Embryonic facial prominence (tissue), 1 donor: Measurements from ENCODE around the gene CCL24.
"Not testable (repeated sequence)": the region's sequence is repeated elsewhere in the genome, so short reads cannot be mapped to it uniquely, and the experiment has no call there.

Experiments
- DNase-seq: peaks from one replicate; pipeline ENCODE4 v3.0.0-alpha.2; 2016; ENCODE audit errors: extremely low spot score

Gene CCL24

GRCh38 chr7:75819711-75820110 lies 6.1 kb upstream of the CCL24 start:
- DNase-seq, result no peak

- DNase-seq, result no peak
Measured at GRCh38 chr7:75818472-75818871, 4.9 kb upstream of the CCL24 start.

GRCh38 chr7:75817116-75817515 lies 3.5 kb upstream of the CCL24 start:
- DNase-seq, result no peak

DNA sequence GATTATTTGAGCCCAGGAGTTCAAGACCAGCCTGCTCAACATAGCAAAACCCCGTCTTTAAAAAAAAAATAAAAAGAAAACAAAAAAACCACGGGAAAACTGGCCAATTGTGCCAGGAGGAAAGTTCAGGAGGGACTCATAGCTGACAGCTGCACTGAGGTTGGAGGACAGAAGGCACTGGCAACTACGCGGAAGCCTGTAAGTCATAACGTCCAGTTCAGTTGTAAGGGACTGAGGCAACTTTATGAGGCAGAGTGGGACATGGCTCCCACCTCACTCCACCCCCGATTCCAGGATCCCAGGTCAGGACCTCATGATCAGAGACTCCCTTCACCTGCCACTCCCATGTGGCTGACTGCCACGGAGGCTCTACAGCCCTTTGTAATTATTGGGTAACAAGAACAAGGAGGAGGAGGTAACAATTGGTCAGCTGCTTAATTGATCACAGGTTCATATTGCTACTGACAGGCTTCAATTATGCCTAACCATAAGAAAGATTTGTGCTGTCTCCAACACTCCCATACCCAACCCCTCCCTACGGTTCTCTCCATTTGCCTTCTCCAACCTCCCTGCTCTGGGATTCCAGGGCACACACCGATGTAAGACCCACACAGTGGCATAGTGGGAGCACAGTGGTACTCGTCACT lies 1.9 kb upstream of the CCL24 start:
- DNase-seq, result no peak

- no peak for DNase-seq
Measured at GRCh38 chr7:75814407-75814947, 871 bp upstream of the CCL24 start.

DNA sequence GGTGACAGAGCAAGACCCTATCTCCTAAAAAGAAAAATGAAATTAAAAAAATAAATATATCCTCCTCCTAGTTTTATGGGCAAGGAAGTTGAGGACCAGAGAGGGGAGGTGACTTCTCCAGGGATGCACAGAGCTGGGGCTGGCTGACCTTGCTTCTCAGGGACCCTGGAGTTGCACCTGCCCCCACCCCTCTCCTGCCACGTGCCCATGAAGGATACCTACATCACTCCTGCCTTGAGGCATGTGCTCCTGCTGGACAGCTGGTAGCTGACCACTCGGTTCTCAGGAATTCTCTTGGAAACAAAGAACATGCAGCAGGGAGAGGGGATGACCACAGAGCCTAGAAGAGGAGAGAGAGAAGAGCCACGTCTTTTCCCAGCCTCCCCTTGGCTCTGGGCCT lies 522 bp downstream of the CCL24 start:
- no peak for DNase-seq

DNA sequence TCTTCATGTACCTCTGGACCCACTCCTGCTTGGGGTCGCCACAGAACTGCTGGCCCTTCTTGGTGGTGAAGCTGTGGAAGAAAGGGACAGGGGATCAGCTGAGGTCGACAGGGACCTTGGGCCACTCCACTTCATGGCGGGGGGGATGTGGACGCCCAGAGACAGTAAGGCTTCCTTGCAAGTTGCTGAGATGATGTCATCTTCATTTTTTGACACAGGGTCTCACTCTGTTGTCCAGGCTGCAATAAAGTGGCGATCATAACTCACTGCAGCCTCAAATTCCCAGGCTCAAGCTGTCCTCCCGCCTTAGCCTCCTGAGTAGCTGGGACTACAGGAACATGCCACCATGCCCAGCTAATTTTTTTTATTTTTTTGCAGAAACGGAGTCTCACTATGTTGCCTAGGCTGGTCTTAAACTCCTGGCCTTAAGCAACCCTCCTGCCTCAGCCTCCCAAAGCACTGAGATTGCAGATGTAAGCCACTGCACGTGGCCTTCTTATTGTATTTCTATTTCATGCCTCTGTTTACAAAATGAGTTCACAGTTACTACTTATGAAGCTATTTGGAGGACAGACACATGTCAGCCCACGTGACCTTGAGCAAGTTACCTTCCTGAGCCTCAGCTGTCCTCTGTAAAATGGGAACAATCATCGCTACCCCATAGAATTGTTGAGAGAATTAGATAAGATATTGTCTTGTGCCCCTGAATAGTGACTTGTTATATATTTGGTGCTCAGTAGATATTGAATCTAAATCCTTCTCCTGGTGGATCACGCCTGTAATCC lies 1.5 kb downstream of the CCL24 start:
- DNase-seq, result no peak

GRCh38 chr7:75809396-75809795 lies 4.2 kb downstream of the CCL24 start:
- DNase-seq, result no peak

GRCh38 chr7:75808106-75808505 lies 5.5 kb downstream of the CCL24 start:
- no peak for DNase-seq

GRCh38 chr7:75807452-75807851 lies 6.2 kb downstream of the CCL24 start:
- DNase-seq, result no peak

DNA sequence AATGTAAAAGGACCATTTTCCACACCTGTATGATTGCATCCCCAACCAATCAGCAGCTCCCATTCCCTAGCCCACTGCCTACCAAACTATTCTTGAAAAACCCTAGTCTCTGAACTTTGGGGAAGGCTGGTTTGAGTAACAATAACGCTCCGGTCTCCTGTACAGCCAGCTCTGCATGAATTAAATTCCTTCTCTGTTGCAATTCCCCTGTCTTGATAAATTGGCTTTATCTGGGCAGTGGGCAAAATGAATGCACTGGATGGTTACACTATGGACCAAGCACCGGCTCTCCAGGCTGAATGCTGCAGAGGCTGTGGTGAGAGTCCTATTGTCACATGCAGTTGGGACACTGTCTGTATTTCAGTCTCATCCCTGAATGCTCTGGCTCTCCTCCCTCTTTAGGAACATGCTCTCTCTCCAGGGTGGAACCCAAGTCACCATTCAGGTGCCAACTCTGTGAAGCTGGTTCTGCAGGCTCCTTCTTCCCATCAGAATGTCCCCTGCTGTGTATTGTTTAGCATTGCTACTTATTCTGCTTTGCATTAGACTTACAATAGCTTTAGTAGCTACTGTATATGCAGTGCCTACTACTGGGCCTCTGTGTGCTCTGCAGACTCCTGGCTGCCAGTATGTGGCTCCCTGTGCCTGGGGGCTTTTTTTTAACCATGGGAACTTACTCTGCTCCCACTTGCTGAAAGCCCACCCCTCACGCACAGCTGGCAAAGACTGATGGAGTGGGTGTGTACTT lies 6.9 kb downstream of the CCL24 start:
- DNase-seq, result no peak

GRCh38 chr7:75804705-75805104 lies 8.9 kb downstream of the CCL24 start:
- DNase-seq, result no peak

- DNase-seq, result no peak
Measured at GRCh38 chr7:75804004-75804403, 9.6 kb downstream of the CCL24 start.

DNA sequence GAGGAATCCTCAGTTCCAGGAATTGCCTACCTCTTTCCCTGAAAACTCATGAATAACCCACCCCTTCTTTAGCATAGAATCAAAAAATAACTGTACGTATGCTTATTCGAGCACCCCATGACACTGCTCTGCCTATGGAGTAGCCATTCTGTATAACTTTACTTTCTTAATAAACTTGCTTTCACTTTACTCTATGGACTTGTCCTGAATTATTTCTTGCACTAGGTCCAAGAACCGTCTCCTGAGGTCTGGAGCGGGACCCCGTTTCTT lies 11.1 kb downstream of the CCL24 start:
- DNase-seq, result no peak

GRCh38 chr7:75798770-75799169 lies 14.8 kb downstream of the CCL24 start:
- DNase-seq, result no peak

GRCh38 chr7:75796420-75796819 lies 17.2 kb downstream of the CCL24 start:
- DNase-seq, result no peak

GRCh38 chr7:75795831-75796285 lies 17.7 kb downstream of the CCL24 start:
- no peak for DNase-seq

- no peak for DNase-seq
Measured at GRCh38 chr7:75793676-75794075, 19.9 kb downstream of the CCL24 start.

DNA sequence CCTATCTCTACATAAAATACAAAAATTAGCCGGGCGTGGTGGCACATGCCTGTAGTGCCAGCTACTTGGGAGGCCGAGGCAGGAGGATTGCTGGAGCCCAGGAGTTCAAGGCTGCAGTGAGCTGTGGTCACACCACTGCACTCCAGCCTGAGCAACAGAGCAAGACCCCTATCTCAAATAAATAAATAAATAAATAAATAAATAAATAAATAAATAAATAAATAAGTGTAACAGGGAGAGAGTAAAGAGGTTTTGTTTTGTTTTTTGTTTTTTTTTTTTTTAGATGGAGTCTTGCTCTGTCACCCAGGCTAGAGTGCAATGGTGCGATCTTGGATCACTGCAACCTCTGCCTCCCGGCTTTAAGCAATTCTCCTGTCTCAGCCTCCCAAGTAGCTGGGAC lies 21.0 kb downstream of the CCL24 start:
- not testable (repeated sequence) for DNase-seq

GRCh38 chr7:75789361-75789924 lies 24.2 kb downstream of the CCL24 start:
- no peak for DNase-seq

- not testable (repeated sequence) for DNase-seq
Measured at GRCh38 chr7:75788154-75788847, 25.3 kb downstream of the CCL24 start.

GRCh38 chr7:75783058-75783457 lies 30.5 kb downstream of the CCL24 start:
- DNase-seq, result not testable (repeated sequence)
